Peyer's patch (tissue), 4 donors: ENCODE data around the gene MKRN2OS.

Experiments
- POLR2A ChIP-seq, 2 donors: fragments of 450-650 bp; IDR thresholded peaks; one replicate each; pipeline ENCODE4 v1.5.1; 2017; ENCODE audit warnings: antibody characterized with exemption in 2 of 2, mild to moderate bottlenecking in 2 of 2, moderate library complexity in 2 of 2
- TF ChIP-seq, protein P1 (sequence below), 6 experiments: fragments of 450-650 bp in 4 of 6; fragments of 200-600 bp in 2 of 6; sonication (generic) in 1 of 6; IDR thresholded peaks; one replicate each; pipeline ENCODE4 v1.5.1; 2017 to 2019; ENCODE audit warnings: antibody characterized with exemption in 6 of 6, mild to moderate bottlenecking in 3 of 6, moderate library complexity in 1 of 6

DNA sequence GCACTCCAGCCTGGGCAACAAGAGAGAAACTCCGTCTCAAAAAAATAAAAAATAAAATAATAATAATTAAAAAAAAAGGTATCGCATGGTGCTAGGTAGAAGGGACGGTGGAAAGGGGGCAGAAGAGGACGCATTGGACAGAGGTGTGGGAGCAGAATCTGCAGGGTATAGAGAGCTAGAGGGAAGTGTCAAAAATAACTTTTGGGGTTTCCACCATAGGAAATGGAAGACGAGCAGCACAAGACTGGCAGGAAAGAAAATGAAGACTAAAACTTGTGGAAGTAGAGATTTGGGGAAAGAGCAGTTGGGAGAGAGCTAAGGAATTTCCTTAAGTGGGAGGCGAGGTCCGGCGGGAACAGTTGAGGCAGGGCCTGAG is 11.0 kb upstream of the MKRN2OS start:
- TF ChIP-seq, protein P1, sequence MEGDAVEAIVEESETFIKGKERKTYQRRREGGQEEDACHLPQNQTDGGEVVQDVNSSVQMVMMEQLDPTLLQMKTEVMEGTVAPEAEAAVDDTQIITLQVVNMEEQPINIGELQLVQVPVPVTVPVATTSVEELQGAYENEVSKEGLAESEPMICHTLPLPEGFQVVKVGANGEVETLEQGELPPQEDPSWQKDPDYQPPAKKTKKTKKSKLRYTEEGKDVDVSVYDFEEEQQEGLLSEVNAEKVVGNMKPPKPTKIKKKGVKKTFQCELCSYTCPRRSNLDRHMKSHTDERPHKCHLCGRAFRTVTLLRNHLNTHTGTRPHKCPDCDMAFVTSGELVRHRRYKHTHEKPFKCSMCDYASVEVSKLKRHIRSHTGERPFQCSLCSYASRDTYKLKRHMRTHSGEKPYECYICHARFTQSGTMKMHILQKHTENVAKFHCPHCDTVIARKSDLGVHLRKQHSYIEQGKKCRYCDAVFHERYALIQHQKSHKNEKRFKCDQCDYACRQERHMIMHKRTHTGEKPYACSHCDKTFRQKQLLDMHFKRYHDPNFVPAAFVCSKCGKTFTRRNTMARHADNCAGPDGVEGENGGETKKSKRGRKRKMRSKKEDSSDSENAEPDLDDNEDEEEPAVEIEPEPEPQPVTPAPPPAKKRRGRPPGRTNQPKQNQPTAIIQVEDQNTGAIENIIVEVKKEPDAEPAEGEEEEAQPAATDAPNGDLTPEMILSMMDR (IDR thresholded peaks at IDR 0.05), result no peak
- no peak for TF ChIP-seq POLR2A (IDR thresholded peaks at IDR 0.05)
